Gastrocnemius medialis (tissue), 4 donors: ENCODE results near the gene RPS6KA1. TPM values are rescaled to one million over a fixed set of nuclear protein-coding genes. Genes with fewer than 3 reads are reported as not detected.

Experiments used
- ATAC-seq, 2 donors: fragments of 150-250 bp; one replicate each; pipeline ENCODE4 v1.9.1; 2016
- DNase-seq, 2 donors: peaks; one replicate each; pipeline ENCODE4 v3.0.0-alpha.2; 2019
- H3K27ac ChIP-seq, 4 donors: fragments of 200-600 bp; sonication (generic); 1 replicate in 1 of 4; 2 replicates in 3 of 4; pipeline ENCODE4 v1.5.1; 2016 to 2018; ENCODE audit warnings: mild to moderate bottlenecking in 2 of 4, moderate library complexity in 1 of 4
- H3K27me3 ChIP-seq, 3 donors: fragments of 200-600 bp; sonication (generic) in 2 of 3; 1 replicate in 1 of 3; 2 replicates in 2 of 3; pipeline versions ENCODE4 v1.5.1 to v1.6.0; 2016 to 2019; ENCODE audit warnings: mild to moderate bottlenecking in 1 of 3, moderate library complexity in 1 of 3
- H3K36me3 ChIP-seq, 2 donors: fragments of 200-600 bp; sonication (generic) in 1 of 2; one replicate each; pipeline ENCODE4 v1.5.1; 2017 to 2018
- H3K4me1 ChIP-seq, 2 donors: fragments of 200-600 bp; sonication (generic) in 1 of 2; one replicate each; pipeline ENCODE4 v1.5.1; 2016 to 2017; ENCODE audit warnings: mild to moderate bottlenecking in 2 of 2
- H3K4me3 ChIP-seq, 4 donors: fragments of 200-600 bp; sonication (generic) in 3 of 4; 1 replicate in 1 of 4; 2 replicates in 3 of 4; pipeline ENCODE4 v1.5.1; 2016 to 2019; ENCODE audit warnings: mild to moderate bottlenecking in 2 of 4
- H3K9me3 ChIP-seq, 3 donors: fragments of 200-600 bp; sonication (generic) in 2 of 3; 1 replicate in 1 of 3; 2 replicates in 2 of 3; pipeline ENCODE4 v1.5.1; 2016 to 2019
- POLR2A ChIP-seq, 2 donors: fragments of 450-650 bp; IDR thresholded peaks; one replicate each; pipeline ENCODE4 v1.6.1; 2017; ENCODE audit warnings: antibody characterized with exemption in 2 of 2, mild to moderate bottlenecking in 2 of 2, moderate library complexity in 2 of 2
- in situ Hi-C, 4 donors: fragments of 200-750 bp; cut with MboI; loops; one replicate each; pipeline versions ENCODE4 v1.15.0 to v1.8.0; 2017; ENCODE audit warnings: low sequenced_read_pairs in 4 of 4
- intact Hi-C: fragments of 100-400 bp; cut with DNase I; formaldehyde crosslinking; loops from one replicate; pipeline ENCODE4 v1.15.1; 2023; ENCODE audit warnings: low total_unique reads
- microRNA counts, 2 donors: library from miRNA; unstranded; fragments of <30 nt; microRNA quantifications; one replicate each; lab custom pipeline; 2016
- microRNA-seq, 2 donors: library from miRNA; unstranded; fragments of <30 nt; microRNA quantifications; one replicate each; pipeline ENCODE4, GENCODE V29; 2016; ENCODE audit warnings: borderline replicate concordance in 2 of 2
- total RNA-seq, 4 donors: library from RNA; depleted of rRNA; stranded (reverse); fragments of >200 nt; gene quantifications; one replicate each; pipeline versions ENCODE4 v1.1.0 to v1.2.3, GENCODE V29; 2016
- TF ChIP-seq, protein P1 (sequence below), 5 experiments: fragments of 450-650 bp in 3 of 5; fragments of 200-600 bp in 2 of 5; sonication (generic) in 2 of 5; IDR thresholded peaks in 4 of 5; conservative IDR thresholded peaks in 1 of 5; 1 replicate in 4 of 5; 2 replicates in 1 of 5; pipeline ENCODE4 v1.5.1; 2016 to 2019; ENCODE audit warnings: antibody characterized with exemption in 5 of 5, mild to moderate bottlenecking in 3 of 5, moderate library complexity in 3 of 5

RPS6KA1 gene
- total RNA-seq, 4 donors from 2014 or later: 1.5 to 3.5 (median 3.0) TPM

DNA sequence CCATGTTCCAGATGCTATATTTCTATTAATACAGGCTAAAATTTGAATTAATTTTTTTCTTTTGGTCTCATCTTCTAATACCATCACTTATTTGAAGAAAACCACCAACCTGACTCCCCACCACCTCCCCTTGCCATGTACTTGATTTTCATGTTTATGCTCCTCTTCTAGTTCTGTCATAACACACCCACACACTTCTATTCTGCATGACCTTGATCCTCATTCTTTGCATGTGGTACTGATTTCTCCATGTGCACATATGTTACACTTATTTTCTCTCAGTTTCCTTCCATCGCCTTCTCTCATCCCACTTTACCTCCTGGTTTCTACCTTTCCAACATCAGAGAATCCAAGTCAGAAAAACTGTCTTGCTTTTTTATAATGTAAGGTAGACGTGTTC lies 87.3 kb downstream of the RPS6KA1 start:
- intact Hi-C loops (no loop called here), in situ Hi-C loops (no loop called here)
- no peak for ATAC-seq
- Histone ChIP-seq H3K4me3 (no peak overlapping the region), H3K9me3 (no peaks in the 10 kb centered on the region), H3K36me3 (no peaks in the 10 kb centered on the region), H3K4me1 (peaks cover 13% of the 10 kb centered on the region in 2 donors), H3K27ac (no peak overlapping the region), H3K27me3 (no peaks in the 10 kb centered on the region)
- TF ChIP-seq POLR2A (IDR thresholded peaks at IDR 0.05): no peak
- TF ChIP-seq, protein P1, sequence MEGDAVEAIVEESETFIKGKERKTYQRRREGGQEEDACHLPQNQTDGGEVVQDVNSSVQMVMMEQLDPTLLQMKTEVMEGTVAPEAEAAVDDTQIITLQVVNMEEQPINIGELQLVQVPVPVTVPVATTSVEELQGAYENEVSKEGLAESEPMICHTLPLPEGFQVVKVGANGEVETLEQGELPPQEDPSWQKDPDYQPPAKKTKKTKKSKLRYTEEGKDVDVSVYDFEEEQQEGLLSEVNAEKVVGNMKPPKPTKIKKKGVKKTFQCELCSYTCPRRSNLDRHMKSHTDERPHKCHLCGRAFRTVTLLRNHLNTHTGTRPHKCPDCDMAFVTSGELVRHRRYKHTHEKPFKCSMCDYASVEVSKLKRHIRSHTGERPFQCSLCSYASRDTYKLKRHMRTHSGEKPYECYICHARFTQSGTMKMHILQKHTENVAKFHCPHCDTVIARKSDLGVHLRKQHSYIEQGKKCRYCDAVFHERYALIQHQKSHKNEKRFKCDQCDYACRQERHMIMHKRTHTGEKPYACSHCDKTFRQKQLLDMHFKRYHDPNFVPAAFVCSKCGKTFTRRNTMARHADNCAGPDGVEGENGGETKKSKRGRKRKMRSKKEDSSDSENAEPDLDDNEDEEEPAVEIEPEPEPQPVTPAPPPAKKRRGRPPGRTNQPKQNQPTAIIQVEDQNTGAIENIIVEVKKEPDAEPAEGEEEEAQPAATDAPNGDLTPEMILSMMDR (IDR thresholded peaks at IDR 0.05 in 4 of 5, conservative IDR thresholded peaks at IDR 0.05 in 1 of 5): no peak
- no peak for DNase-seq

DNA sequence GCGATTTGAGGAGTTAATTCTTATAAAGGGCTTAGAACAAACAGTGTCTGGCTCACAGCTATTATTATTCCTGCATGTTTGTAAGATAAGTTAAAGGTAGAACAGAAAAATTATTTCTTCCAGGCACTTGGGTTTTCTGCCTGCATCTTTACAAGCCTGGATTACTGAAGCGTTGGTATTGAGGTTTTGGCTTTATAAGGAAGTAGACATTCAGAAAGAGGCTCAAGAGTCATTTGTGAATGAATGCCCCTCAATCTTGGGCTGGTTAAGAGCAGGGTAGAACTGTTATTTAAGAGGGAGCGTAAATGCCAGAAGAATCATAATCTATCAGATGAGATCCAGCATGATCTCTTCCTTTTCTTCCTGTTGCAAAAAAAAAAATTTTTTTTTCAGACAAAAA lies 89.0 kb downstream of the RPS6KA1 start:
- intact Hi-C loops: no loop called here
- H3K9me3 ChIP-seq: no peaks in the 10 kb centered on the region
- DNase-seq (no peak), ATAC-seq (no peak)
- H3K27ac ChIP-seq: peak overlapping the region in 3 of 4 donors; percentile 89 to 98 (median 96)
- TF ChIP-seq, protein P1 (IDR thresholded peaks at IDR 0.05 in 4 of 5, conservative IDR thresholded peaks at IDR 0.05 in 1 of 5): no peak
- TF ChIP-seq POLR2A (IDR thresholded peaks at IDR 0.05): no peak
- no peaks in the 10 kb centered on the region for H3K36me3 ChIP-seq
- peaks cover 13 to 15% of the 10 kb centered on the region in 2 donors for H3K4me1 ChIP-seq
- in situ Hi-C loops: no loop called here
- no peak overlapping the region for H3K4me3 ChIP-seq
- H3K27me3 ChIP-seq: no peaks in the 10 kb centered on the region

MicroRNAs within 50 kb of the gene (microRNA counts, 767-probe panel; counts per million panel counts)
- 356 to 448 counts per million in 2 donors for microRNA hsa-miR-1976 (lab: Ali Mortazavi, UCI)

Small RNAs within 50 kb of the gene (microRNA-seq; reads per million reads assigned to microRNA genes)
- 0 to 1.7 reads per million in 2 donors for gene MIR1976

Other genes with a start within 250 kb of the RPS6KA1 start
- gene SH3BGRL3, start 249.7 kb upstream of the RPS6KA1 start, total RNA-seq: 10 to 100 TPM; 10.3 to 16.9 (median 13.1) TPM
- gene UBXN11, start 223.1 kb upstream of the RPS6KA1 start, total RNA-seq: 1 to 10 TPM; 2.7 to 3.8 (median 3.4) TPM
- gene CD52, start 211.8 kb upstream of the RPS6KA1 start, total RNA-seq: 1 to 10 TPM in 2 of 4 donors, not detected in 2; 1.4 to 2.8 TPM
- not detected for gene CRYBG2, start 175.6 kb upstream of the RPS6KA1 start, total RNA-seq
- not detected for gene ZNF683, start 157.0 kb upstream of the RPS6KA1 start, total RNA-seq
- not detected for gene LIN28A, start 118.9 kb upstream of the RPS6KA1 start, total RNA-seq
- 10 to 100 TPM; 12.1 to 30.7 (median 22.3) TPM for gene DHDDS, start 97.4 kb upstream of the RPS6KA1 start, total RNA-seq
- gene HMGN2, start 57.3 kb upstream of the RPS6KA1 start, total RNA-seq: 100 to 1,000 TPM in 1 of 4 donors, 10 to 100 TPM in 3; 68.2 to 136 (median 88.4) TPM
- gene ARID1A, start 166.3 kb downstream of the RPS6KA1 start, total RNA-seq: 10 to 100 TPM; 22.3 to 51.0 (median 35.0) TPM